Activated naive CD4-positive, alpha-beta T cell treated with anti-CD3 and anti-CD28 coated beads, Interleukin-2, amount 50 U/mL, for 16 hours (primary cell): ENCODE measurements around the gene PDZD2.
"Not testable (repeated sequence)": the region's sequence is repeated elsewhere in the genome, so short reads cannot be mapped to it uniquely, and the experiment has no call there.

Experiments
- DNase-seq: peaks from one replicate; pipeline ENCODE4 v3.0.0-alpha.2; 2020

Gene PDZD2

GRCh38 chr5:31738199-31738598 lies 99.3 kb downstream of the PDZD2 start:
- no peak for DNase-seq

- DNase-seq = no peak
Measured at GRCh38 chr5:31741496-31741895, 102.6 kb downstream of the PDZD2 start.

GRCh38 chr5:31743678-31744077 lies 104.7 kb downstream of the PDZD2 start:
- no peak for DNase-seq

GRCh38 chr5:31748458-31749172 lies 109.7 kb downstream of the PDZD2 start:
- DNase-seq = no peak

- DNase-seq = no peak
Measured at GRCh38 chr5:31750215-31750614, 111.3 kb downstream of the PDZD2 start.

- no peak for DNase-seq
Measured at GRCh38 chr5:31751610-31752009, 112.7 kb downstream of the PDZD2 start.

GRCh38 chr5:31753700-31754357 lies 114.9 kb downstream of the PDZD2 start:
- DNase-seq = no peak

GRCh38 chr5:31754358-31754704 lies 115.4 kb downstream of the PDZD2 start:
- no peak for DNase-seq

GRCh38 chr5:31754741-31755675 lies 116.1 kb downstream of the PDZD2 start:
- DNase-seq = no peak

GRCh38 chr5:31755676-31756230 lies 116.8 kb downstream of the PDZD2 start:
- DNase-seq = no peak

GRCh38 chr5:31757806-31758205 lies 118.9 kb downstream of the PDZD2 start:
- DNase-seq = no peak

GRCh38 chr5:31758803-31759425 lies 120.0 kb downstream of the PDZD2 start:
- no peak for DNase-seq

- no peak for DNase-seq
Measured at GRCh38 chr5:31759925-31760324, 121.0 kb downstream of the PDZD2 start.

- DNase-seq = no peak
Measured at GRCh38 chr5:31761877-31762276, 122.9 kb downstream of the PDZD2 start.

GRCh38 chr5:31763424-31763823 lies 124.5 kb downstream of the PDZD2 start:
- DNase-seq = no peak

- not testable (repeated sequence) for DNase-seq
Measured at GRCh38 chr5:31764687-31765086, 125.8 kb downstream of the PDZD2 start.

GRCh38 chr5:31767335-31768031 lies 128.6 kb downstream of the PDZD2 start:
- DNase-seq = no peak

GRCh38 chr5:31768046-31768445 lies 129.1 kb downstream of the PDZD2 start:
- no peak for DNase-seq

GRCh38 chr5:31768784-31769183 lies 129.9 kb downstream of the PDZD2 start:
- DNase-seq = no peak

GRCh38 chr5:31769530-31769929 lies 130.6 kb downstream of the PDZD2 start:
- no peak for DNase-seq

GRCh38 chr5:31770132-31770720 lies 131.3 kb downstream of the PDZD2 start:
- DNase-seq = no peak

GRCh38 chr5:31770998-31771397 lies 132.1 kb downstream of the PDZD2 start:
- no peak for DNase-seq
